ENCODE measurements around the gene SUSD4. TPM values are rescaled to one million over a fixed set of nuclear protein-coding genes. Genes with fewer than 3 reads are reported as not detected.

The SUSD4 gene
- total and polyA plus RNA-seq, 9 donors, result 23.0 to 80.5 (median 36.6) TPM

DNA sequence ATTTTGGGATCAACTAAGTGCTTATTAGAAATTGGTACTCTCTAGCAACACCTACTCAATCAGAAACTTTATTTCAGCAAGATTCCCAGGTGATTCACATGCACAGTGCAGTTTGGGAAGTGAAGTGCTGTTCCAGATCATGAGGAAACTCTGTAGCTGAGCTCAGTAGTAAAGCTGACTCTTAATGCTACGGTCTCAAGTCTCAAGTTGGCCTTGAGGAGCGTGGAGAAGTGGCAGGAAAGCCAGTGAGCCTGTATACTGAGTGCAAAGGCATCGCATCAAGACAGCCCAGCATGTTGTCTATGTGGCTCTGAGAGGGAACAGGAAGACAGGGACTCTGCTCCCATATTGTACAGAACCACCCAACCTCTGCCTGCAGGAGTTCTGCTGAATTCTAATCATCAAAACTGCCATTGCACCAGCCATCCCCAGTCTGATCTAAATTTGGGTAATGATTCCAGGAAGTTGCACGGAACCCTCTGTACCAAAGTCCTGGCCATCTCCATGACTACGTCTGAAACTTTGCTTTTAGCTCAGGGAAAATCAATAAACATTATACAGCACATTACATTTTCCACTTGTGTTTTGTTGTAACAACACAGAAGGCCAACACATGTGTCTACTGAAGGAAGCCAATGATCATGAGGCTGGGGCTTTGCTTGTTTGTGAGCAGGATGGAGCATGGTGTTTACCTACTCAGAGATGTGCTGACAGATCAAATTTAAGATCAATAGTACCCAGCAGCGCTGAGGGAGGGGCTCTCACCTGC, 115.8 kb downstream of the SUSD4 start:
- TF ChIP-seq, protein P1, sequence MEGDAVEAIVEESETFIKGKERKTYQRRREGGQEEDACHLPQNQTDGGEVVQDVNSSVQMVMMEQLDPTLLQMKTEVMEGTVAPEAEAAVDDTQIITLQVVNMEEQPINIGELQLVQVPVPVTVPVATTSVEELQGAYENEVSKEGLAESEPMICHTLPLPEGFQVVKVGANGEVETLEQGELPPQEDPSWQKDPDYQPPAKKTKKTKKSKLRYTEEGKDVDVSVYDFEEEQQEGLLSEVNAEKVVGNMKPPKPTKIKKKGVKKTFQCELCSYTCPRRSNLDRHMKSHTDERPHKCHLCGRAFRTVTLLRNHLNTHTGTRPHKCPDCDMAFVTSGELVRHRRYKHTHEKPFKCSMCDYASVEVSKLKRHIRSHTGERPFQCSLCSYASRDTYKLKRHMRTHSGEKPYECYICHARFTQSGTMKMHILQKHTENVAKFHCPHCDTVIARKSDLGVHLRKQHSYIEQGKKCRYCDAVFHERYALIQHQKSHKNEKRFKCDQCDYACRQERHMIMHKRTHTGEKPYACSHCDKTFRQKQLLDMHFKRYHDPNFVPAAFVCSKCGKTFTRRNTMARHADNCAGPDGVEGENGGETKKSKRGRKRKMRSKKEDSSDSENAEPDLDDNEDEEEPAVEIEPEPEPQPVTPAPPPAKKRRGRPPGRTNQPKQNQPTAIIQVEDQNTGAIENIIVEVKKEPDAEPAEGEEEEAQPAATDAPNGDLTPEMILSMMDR (IDR thresholded peaks at IDR 0.05), result no peak
- TF ChIP-seq EP300 (IDR thresholded peaks at IDR 0.05), result no peak
- TF ChIP-seq POLR2A (IDR thresholded peaks at IDR 0.05), result no peak
- H3K9me3 ChIP-seq, result no peaks in the 10 kb centered on the region
- no peak overlapping the region for H3K4me3 ChIP-seq
- intact Hi-C loops (cut with DNase I), result no loop called here
- WGBS, 3 donors, result 76 to 80% (median 77%) methylated on average over 6 of the region's 6 CpGs
- no peaks in the 10 kb centered on the region for H3K36me3 ChIP-seq
- H3K27ac ChIP-seq, result no peak overlapping the region
- no peak for DNase-seq
- H3K27me3 ChIP-seq, result no peaks in the 10 kb centered on the region
- peaks cover 5% of the 10 kb centered on the region for H3K4me1 ChIP-seq (ENCODE audit: insufficient read depth)

DNA sequence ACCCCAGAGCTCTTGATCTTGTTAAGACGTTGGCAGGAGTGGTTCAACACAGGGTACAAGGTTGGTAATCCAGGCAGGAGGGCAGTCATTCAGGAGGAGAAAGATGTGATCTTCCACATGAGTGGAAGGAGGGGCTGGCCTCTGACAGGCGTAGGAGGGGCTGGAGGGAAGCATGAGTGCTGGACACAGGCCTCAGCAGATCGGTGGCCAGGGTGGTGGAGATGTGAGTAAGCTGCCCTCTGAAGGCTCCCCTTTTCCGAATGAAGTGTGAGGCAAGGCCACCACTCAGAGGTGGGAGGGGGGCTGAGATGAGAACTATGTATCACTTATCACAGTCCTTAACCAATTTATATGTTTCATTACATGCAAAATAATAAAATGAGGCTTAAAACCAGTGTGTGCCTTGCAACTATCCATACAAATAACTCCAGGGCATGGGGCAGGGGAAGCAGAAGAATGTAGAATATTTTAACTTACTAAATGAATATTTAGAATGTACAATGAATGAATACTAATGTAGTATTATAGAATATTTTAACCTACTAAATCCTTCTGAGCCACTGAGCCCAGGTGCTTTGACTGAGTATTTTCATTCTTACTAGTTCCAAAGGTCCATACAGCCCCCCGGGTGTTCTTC, 117.4 kb downstream of the SUSD4 start:
- Histone ChIP-seq H3K4me1 (ENCODE audit: insufficient read depth) (peaks cover 5% of the 10 kb centered on the region), H3K27ac (no peak overlapping the region), H3K27me3 (no peaks in the 10 kb centered on the region), H3K4me3 (no peak overlapping the region), H3K9me3 (no peaks in the 10 kb centered on the region), H3K36me3 (no peaks in the 10 kb centered on the region)
- 63 to 74% (median 74%) methylated on average over 5 of the region's 5 CpGs for WGBS, 3 donors
- no peak for DNase-seq
- intact Hi-C loops (cut with DNase I), result no loop called here
- TF ChIP-seq, protein P1 (IDR thresholded peaks at IDR 0.05), result no peak
- no peak for TF ChIP-seq POLR2A (IDR thresholded peaks at IDR 0.05)
- TF ChIP-seq EP300 (IDR thresholded peaks at IDR 0.05), result no peak

DNA sequence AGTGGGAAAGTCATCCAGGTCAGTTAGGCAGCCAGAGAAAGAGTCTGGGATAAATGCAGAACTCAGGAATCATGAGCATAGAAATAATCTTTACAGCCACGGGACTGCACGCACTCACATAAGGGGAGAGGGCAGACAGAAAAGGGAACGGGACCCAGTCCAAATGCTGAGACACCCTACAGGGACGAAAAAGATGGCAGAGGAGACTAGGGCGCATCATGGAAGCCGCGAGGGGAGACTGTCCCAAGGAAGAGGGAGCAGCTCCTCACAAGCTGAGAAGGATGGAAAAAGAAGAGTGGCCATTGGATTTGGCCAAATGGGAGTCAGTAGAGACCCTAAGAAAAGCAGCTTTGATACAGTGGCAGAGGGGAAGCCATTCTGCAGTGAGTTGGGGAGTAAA, 118.0 kb downstream of the SUSD4 start:
- no peak for DNase-seq

DNA sequence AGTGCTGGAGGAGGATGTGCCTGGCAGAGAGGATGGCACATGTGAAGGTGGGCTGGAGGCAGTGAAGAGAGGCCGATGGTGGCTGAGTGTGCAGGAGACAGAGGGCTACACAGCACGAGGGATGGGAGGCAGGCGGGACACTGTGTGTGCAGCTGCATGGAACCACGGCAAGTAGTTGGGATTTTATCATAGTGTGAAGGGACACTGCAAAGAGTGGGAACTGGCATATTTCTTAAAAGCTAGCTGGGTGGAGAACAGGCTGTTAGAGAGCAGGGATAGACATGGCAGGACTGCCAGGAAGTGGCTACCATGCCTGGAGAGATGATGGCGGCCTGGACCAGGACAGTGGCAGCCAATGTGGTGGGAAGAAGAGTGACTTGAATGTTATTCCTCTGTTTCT, 118.6 kb downstream of the SUSD4 start:
- DNase-seq, result no peak
- 95 to 96% (median 95%) methylated on average over 5 of the region's 5 CpGs for WGBS, 3 donors
- Histone ChIP-seq H3K9me3 (no peaks in the 10 kb centered on the region), H3K4me1 (ENCODE audit: insufficient read depth) (peaks cover 2% of the 10 kb centered on the region), H3K27ac (no peak overlapping the region), H3K36me3 (no peaks in the 10 kb centered on the region), H3K27me3 (no peaks in the 10 kb centered on the region), H3K4me3 (no peak overlapping the region)
- TF ChIP-seq EP300 (IDR thresholded peaks at IDR 0.05), result no peak
- TF ChIP-seq, protein P1 (IDR thresholded peaks at IDR 0.05), result no peak
- no peak for TF ChIP-seq POLR2A (IDR thresholded peaks at IDR 0.05)
- intact Hi-C loops (cut with DNase I), result no loop called here

More for the DNA sequence above, 118.0 kb downstream of the SUSD4 start:
- Histone ChIP-seq H3K9me3 (no peaks in the 10 kb centered on the region), H3K36me3 (no peaks in the 10 kb centered on the region), H3K4me1 (ENCODE audit: insufficient read depth) (peaks cover 5% of the 10 kb centered on the region), H3K4me3 (no peak overlapping the region), H3K27me3 (no peaks in the 10 kb centered on the region), H3K27ac (no peak overlapping the region)
- TF ChIP-seq EP300 (IDR thresholded peaks at IDR 0.05), result no peak
- TF ChIP-seq POLR2A (IDR thresholded peaks at IDR 0.05), result no peak
- TF ChIP-seq, protein P1 (IDR thresholded peaks at IDR 0.05), result no peak
- intact Hi-C loops (cut with DNase I), result no loop called here
- 94 to 98% (median 96%) methylated on average over 7 of the region's 7 CpGs for WGBS, 3 donors
